Peyer's patch (tissue), 4 donors: ENCODE results near the gene RGS9BP.

Experiments
- POLR2A ChIP-seq, 2 donors: fragments of 450-650 bp; IDR thresholded peaks; one replicate each; pipeline ENCODE4 v1.5.1; 2017; ENCODE audit warnings: antibody characterized with exemption in 2 of 2, mild to moderate bottlenecking in 2 of 2, moderate library complexity in 2 of 2
- TF ChIP-seq, protein P1 (sequence below), 6 experiments: fragments of 450-650 bp in 4 of 6; fragments of 200-600 bp in 2 of 6; sonication (generic) in 1 of 6; IDR thresholded peaks; one replicate each; pipeline ENCODE4 v1.5.1; 2017 to 2019; ENCODE audit warnings: antibody characterized with exemption in 6 of 6, mild to moderate bottlenecking in 3 of 6, moderate library complexity in 1 of 6

DNA sequence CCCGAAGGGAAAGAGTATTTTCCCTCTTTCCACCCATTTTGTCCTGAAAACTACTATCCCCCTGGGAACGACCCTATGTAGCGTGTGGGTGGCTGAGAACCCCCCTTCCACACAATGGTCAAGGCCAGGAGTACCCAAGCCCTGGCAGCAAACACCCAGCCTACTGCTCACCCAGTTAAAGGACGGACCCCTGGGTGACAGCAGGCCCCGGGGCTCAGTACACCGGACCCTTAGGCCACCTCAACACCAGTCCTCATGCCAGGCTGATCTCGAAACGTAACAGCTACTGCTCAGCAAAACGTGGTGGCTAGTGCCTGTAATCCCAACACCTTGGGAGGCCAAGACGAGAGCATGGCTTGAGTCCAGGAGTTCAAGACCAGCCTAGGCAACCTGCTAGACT lies 2.1 kb upstream of the RGS9BP start:
- TF ChIP-seq, protein P1, sequence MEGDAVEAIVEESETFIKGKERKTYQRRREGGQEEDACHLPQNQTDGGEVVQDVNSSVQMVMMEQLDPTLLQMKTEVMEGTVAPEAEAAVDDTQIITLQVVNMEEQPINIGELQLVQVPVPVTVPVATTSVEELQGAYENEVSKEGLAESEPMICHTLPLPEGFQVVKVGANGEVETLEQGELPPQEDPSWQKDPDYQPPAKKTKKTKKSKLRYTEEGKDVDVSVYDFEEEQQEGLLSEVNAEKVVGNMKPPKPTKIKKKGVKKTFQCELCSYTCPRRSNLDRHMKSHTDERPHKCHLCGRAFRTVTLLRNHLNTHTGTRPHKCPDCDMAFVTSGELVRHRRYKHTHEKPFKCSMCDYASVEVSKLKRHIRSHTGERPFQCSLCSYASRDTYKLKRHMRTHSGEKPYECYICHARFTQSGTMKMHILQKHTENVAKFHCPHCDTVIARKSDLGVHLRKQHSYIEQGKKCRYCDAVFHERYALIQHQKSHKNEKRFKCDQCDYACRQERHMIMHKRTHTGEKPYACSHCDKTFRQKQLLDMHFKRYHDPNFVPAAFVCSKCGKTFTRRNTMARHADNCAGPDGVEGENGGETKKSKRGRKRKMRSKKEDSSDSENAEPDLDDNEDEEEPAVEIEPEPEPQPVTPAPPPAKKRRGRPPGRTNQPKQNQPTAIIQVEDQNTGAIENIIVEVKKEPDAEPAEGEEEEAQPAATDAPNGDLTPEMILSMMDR (IDR thresholded peaks at IDR 0.05): no peak
- TF ChIP-seq POLR2A (IDR thresholded peaks at IDR 0.05): no peak
